Measurements from ENCODE around the gene POLK. TPM values are rescaled to one million over a fixed set of nuclear protein-coding genes. Genes with fewer than 3 reads are reported as not detected.
A peak's percentile ranks its signal among the peaks of the same experiment; 100 is the strongest.
"Not testable (repeated sequence)": the region's sequence is repeated elsewhere in the genome, so short reads cannot be mapped to it uniquely, and the experiment has no call there.

The POLK gene
- total RNA-seq, 5 donors from 2014 or later (not counting 1 experiment from before 2014, with no cell fraction given), result 21.8 to 26.2 (median 25.0) TPM

- peaks cover 11 to 24% (median 13%) of the 10 kb centered on the region in 3 donors for H3K9me3 Mint-ChIP-seq
- H3K36me3 ChIP-seq (ENCODE audit: control insufficient read depth in 2 of 2, extremely low read depth in 1 of 2, insufficient read depth in 1 of 2, low read length in 1 of 2); ATAC-seq (replicated peaks in 1 of 4); H3K9me3 ChIP-seq; H3K27me3 ChIP-seq (replicated peaks in 1 of 2; ENCODE audit: control insufficient read depth in 2 of 2, extremely low read depth in 1 of 2, insufficient read depth in 2 of 2, low read length in 1 of 2); DNase-seq; H3K27ac ChIP-seq (ENCODE audit: low read length); POLR2A ChIA-PET; H3K4me3 ChIP-seq (ENCODE audit: control insufficient read depth in 1 of 2, extremely low read depth in 1 of 2, low read length in 1 of 2); CTCF ChIA-PET; H3K27me3 Mint-ChIP-seq: not testable (repeated sequence)
- WGBS (ENCODE audit: insufficient coverage), result 89% methylated on average over 10 of the region's 15 CpGs
- H3K4me1 ChIP-seq (ENCODE audit: control insufficient read depth in 1 of 2, extremely low read depth in 1 of 2, insufficient read depth in 2 of 2, low read length in 2 of 2), result peaks cover 0 to 13% of the 10 kb centered on the region in 2 experiments
- H3K4me3 Mint-ChIP-seq, result peak overlapping the region in 1 of 3 donors; percentile 50
- peaks cover 54% of the 10 kb centered on the region for H3K36me3 Mint-ChIP-seq
- H3K4me1 Mint-ChIP-seq, result peaks cover 33 to 40% (median 38%) of the 10 kb centered on the region in 3 donors
- H3K27ac Mint-ChIP-seq, result peak overlapping the region; percentile 50 to 62
Observed at GRCh38 chr5:75565991-75566709, 54.5 kb downstream of the POLK start.

GRCh38 chr5:75566710-75567309, 55.1 kb downstream of the POLK start:
- Histone ChIP-seq H3K4me1 (ENCODE audit: control insufficient read depth in 1 of 2, extremely low read depth in 1 of 2, insufficient read depth in 2 of 2, low read length in 2 of 2) (peaks cover 0 to 13% of the 10 kb centered on the region in 2 experiments), H3K9me3 (peaks cover 3% of the 10 kb centered on the region), H3K36me3 (ENCODE audit: control insufficient read depth in 2 of 2, extremely low read depth in 1 of 2, insufficient read depth in 1 of 2, low read length in 1 of 2) (peaks cover 0 to 6% of the 10 kb centered on the region in 2 donors), H3K4me3 (ENCODE audit: control insufficient read depth in 1 of 2, extremely low read depth in 1 of 2, low read length in 1 of 2) (no peak overlapping the region), H3K27me3 (replicated peaks in 1 of 2; ENCODE audit: control insufficient read depth in 2 of 2, extremely low read depth in 1 of 2, insufficient read depth in 2 of 2, low read length in 1 of 2) (no peaks in the 10 kb centered on the region), H3K27ac (ENCODE audit: low read length) (peak overlapping the region; percentile 18)
- peaks cover 11 to 24% (median 13%) of the 10 kb centered on the region in 3 donors for H3K9me3 Mint-ChIP-seq
- peaks cover 28 to 39% (median 35%) of the 10 kb centered on the region in 3 donors for H3K4me1 Mint-ChIP-seq
- peaks cover 52% of the 10 kb centered on the region for H3K36me3 Mint-ChIP-seq
- 9% methylated on average over 6 of the region's 6 CpGs for WGBS (ENCODE audit: insufficient coverage)
- H3K27ac Mint-ChIP-seq, result peak overlapping the region; percentile 50 to 62
- ChIA-PET CTCF (no interaction called here), POLR2A (interaction anchor here in 1 of 2 donors (0.6 kb wide), 1 partner anchor 57 kb away, joined by 4 read pairs; no protein-coding TSS in a partner anchor)
- no peaks in the 10 kb centered on the region for H3K27me3 Mint-ChIP-seq
- ATAC-seq (replicated peaks in 1 of 4) (peak in 3 of 4 experiments; percentile 75 to 91 (median 78)), DNase-seq (peak in 1 of 35 experiments; percentile 38)
- peak overlapping the region in 2 of 3 donors; percentile 49 to 50 for H3K4me3 Mint-ChIP-seq

- Mint-ChIP-seq H3K36me3 (peaks cover 43% of the 10 kb centered on the region), H3K4me3 (no peak overlapping the region), H3K27me3 (no peaks in the 10 kb centered on the region), H3K9me3 (peaks cover 11 to 16% (median 13%) of the 10 kb centered on the region in 3 donors), H3K27ac (no peak overlapping the region), H3K4me1 (peaks cover 28 to 39% (median 34%) of the 10 kb centered on the region in 3 donors)
- H3K4me3 ChIP-seq (ENCODE audit: control insufficient read depth in 1 of 2, extremely low read depth in 1 of 2, low read length in 1 of 2), result no peak overlapping the region
- peaks cover 0 to 13% of the 10 kb centered on the region in 2 experiments for H3K4me1 ChIP-seq (ENCODE audit: control insufficient read depth in 1 of 2, extremely low read depth in 1 of 2, insufficient read depth in 2 of 2, low read length in 2 of 2)
- peaks cover 0 to 6% of the 10 kb centered on the region in 2 donors for H3K36me3 ChIP-seq (ENCODE audit: control insufficient read depth in 2 of 2, extremely low read depth in 1 of 2, insufficient read depth in 1 of 2, low read length in 1 of 2)
- ATAC-seq (replicated peaks in 1 of 4) (no peak), DNase-seq (no peak)
- ChIA-PET POLR2A (interaction anchor here in 1 of 2 donors (0.6 kb wide), 1 partner anchor 900 kb away, joined by 4 read pairs; no protein-coding TSS in a partner anchor), CTCF (interaction anchor here in 1 of 2 donors (0.5 kb wide), 1 partner anchor 231 kb away, joined by 3 read pairs; the partner anchor contains the start of gene HMGCR)
- no peak overlapping the region for H3K27ac ChIP-seq (ENCODE audit: low read length)
- H3K27me3 ChIP-seq (replicated peaks in 1 of 2; ENCODE audit: control insufficient read depth in 2 of 2, extremely low read depth in 1 of 2, insufficient read depth in 2 of 2, low read length in 1 of 2), result no peaks in the 10 kb centered on the region
- H3K9me3 ChIP-seq, result peaks cover 3% of the 10 kb centered on the region
- WGBS (ENCODE audit: insufficient coverage), result no CpG with 5 or more reads among the region's 2 CpGs
Observed at GRCh38 chr5:75567710-75568109, 56.0 kb downstream of the POLK start.

- WGBS (ENCODE audit: insufficient coverage), result no CpG with 5 or more reads among the region's 2 CpGs
- Mint-ChIP-seq H3K27me3 (no peaks in the 10 kb centered on the region), H3K4me1 (peaks cover 27 to 39% (median 34%) of the 10 kb centered on the region in 3 donors), H3K27ac (no peak overlapping the region), H3K36me3 (peaks cover 41% of the 10 kb centered on the region), H3K9me3 (peaks cover 9 to 11% (median 11%) of the 10 kb centered on the region in 3 donors), H3K4me3 (no peak overlapping the region)
- ATAC-seq (replicated peaks in 1 of 4), result no peak
- no peak for DNase-seq
- Histone ChIP-seq H3K36me3 (ENCODE audit: control insufficient read depth in 2 of 2, extremely low read depth in 1 of 2, insufficient read depth in 1 of 2, low read length in 1 of 2) (peaks cover 0 to 6% of the 10 kb centered on the region in 2 donors), H3K4me1 (ENCODE audit: control insufficient read depth in 1 of 2, extremely low read depth in 1 of 2, insufficient read depth in 2 of 2, low read length in 2 of 2) (peaks cover 0 to 13% of the 10 kb centered on the region in 2 experiments), H3K9me3 (peaks cover 1% of the 10 kb centered on the region), H3K27ac (ENCODE audit: low read length) (no peak overlapping the region), H3K27me3 (replicated peaks in 1 of 2; ENCODE audit: control insufficient read depth in 2 of 2, extremely low read depth in 1 of 2, insufficient read depth in 2 of 2, low read length in 1 of 2) (no peaks in the 10 kb centered on the region), H3K4me3 (ENCODE audit: control insufficient read depth in 1 of 2, extremely low read depth in 1 of 2, low read length in 1 of 2) (no peak overlapping the region)
- POLR2A ChIA-PET, result interaction anchor here in 1 of 2 donors (0.6 kb wide), 1 partner anchor 900 kb away, joined by 4 read pairs; no protein-coding TSS in a partner anchor
- CTCF ChIA-PET, result no interaction called here
Observed at GRCh38 chr5:75568202-75568601, 56.5 kb downstream of the POLK start.

GRCh38 chr5:75571547-75571946, 59.9 kb downstream of the POLK start:
- no peaks in the 10 kb centered on the region for H3K27me3 ChIP-seq (replicated peaks in 1 of 2; ENCODE audit: control insufficient read depth in 2 of 2, extremely low read depth in 1 of 2, insufficient read depth in 2 of 2, low read length in 1 of 2)
- H3K36me3 ChIP-seq (ENCODE audit: control insufficient read depth in 2 of 2, extremely low read depth in 1 of 2, insufficient read depth in 1 of 2, low read length in 1 of 2), result peaks cover 0 to 6% of the 10 kb centered on the region in 2 donors
- Mint-ChIP-seq H3K36me3 (peaks cover 36% of the 10 kb centered on the region), H3K4me3 (no peak overlapping the region), H3K27me3 (no peaks in the 10 kb centered on the region), H3K27ac (no peak overlapping the region), H3K9me3 (no peaks in the 10 kb centered on the region), H3K4me1 (peaks cover 12 to 20% (median 14%) of the 10 kb centered on the region in 3 donors)
- H3K27ac ChIP-seq (ENCODE audit: low read length), result no peak overlapping the region
- peaks cover 0 to 2% of the 10 kb centered on the region in 2 experiments for H3K4me1 ChIP-seq (ENCODE audit: control insufficient read depth in 1 of 2, extremely low read depth in 1 of 2, insufficient read depth in 2 of 2, low read length in 2 of 2)
- CTCF ChIA-PET, result no interaction called here
- no peak for DNase-seq
- POLR2A ChIA-PET, result no interaction called here
- no peak overlapping the region for H3K4me3 ChIP-seq (ENCODE audit: control insufficient read depth in 1 of 2, extremely low read depth in 1 of 2, low read length in 1 of 2)
- ATAC-seq (replicated peaks in 1 of 4), result no peak
- no CpG with 5 or more reads among the region's 2 CpGs for WGBS (ENCODE audit: insufficient coverage)
- H3K9me3 ChIP-seq, result no peaks in the 10 kb centered on the region

GRCh38 chr5:75574791-75575190, 63.1 kb downstream of the POLK start:
- ATAC-seq (replicated peaks in 1 of 4) (no peak), DNase-seq (no peak)
- H3K9me3 Mint-ChIP-seq, result no peaks in the 10 kb centered on the region
- Histone ChIP-seq H3K27me3 (replicated peaks in 1 of 2; ENCODE audit: control insufficient read depth in 2 of 2, extremely low read depth in 1 of 2, insufficient read depth in 2 of 2, low read length in 1 of 2) (no peaks in the 10 kb centered on the region), H3K36me3 (ENCODE audit: control insufficient read depth in 2 of 2, extremely low read depth in 1 of 2, insufficient read depth in 1 of 2, low read length in 1 of 2) (peaks cover 0 to 10% of the 10 kb centered on the region in 2 donors), H3K4me1 (ENCODE audit: control insufficient read depth in 1 of 2, extremely low read depth in 1 of 2, insufficient read depth in 2 of 2, low read length in 2 of 2) (no peaks in the 10 kb centered on the region), H3K9me3 (no peaks in the 10 kb centered on the region), H3K4me3 (ENCODE audit: control insufficient read depth in 1 of 2, extremely low read depth in 1 of 2, low read length in 1 of 2) (no peak overlapping the region), H3K27ac (ENCODE audit: low read length) (no peak overlapping the region)
- no peak overlapping the region for H3K4me3 Mint-ChIP-seq
- H3K4me1 Mint-ChIP-seq, result peaks cover 0 to 6% (median 0%) of the 10 kb centered on the region in 3 donors
- POLR2A ChIA-PET, result no interaction called here
- H3K36me3 Mint-ChIP-seq, result peaks cover 42% of the 10 kb centered on the region
- CTCF ChIA-PET, result no interaction called here
- WGBS (ENCODE audit: insufficient coverage), result no CpG with 5 or more reads among the region's 3 CpGs
- H3K27ac Mint-ChIP-seq, result no peak overlapping the region
- no peaks in the 10 kb centered on the region for H3K27me3 Mint-ChIP-seq
